GF-D8 (cell line): ENCODE measurements around the gene TARS3.
A peak's percentile ranks its signal among the peaks of the same experiment; 100 is the strongest.
"Not testable (repeated sequence)": the region's sequence is repeated elsewhere in the genome, so short reads cannot be mapped to it uniquely, and the experiment has no call there.

Source experiments
- DNase-seq: peaks from one replicate; lab custom pipeline; 2025; lab: John Stamatoyannopoulos, UW

The TARS3 gene

GRCh38 chr15:101654171-101654570, 70.1 kb downstream of the TARS3 start:
- DNase-seq: no peak

GRCh38 chr15:101652786-101653430, 71.4 kb downstream of the TARS3 start:
- no peak for DNase-seq

GRCh38 chr15:101652098-101652785, 72.0 kb downstream of the TARS3 start, which contains the start of gene TM2D3:
Gene TM2D3 (minus strand): TSS chr15:101652381. CDS start chr15:101652361, 20 bp downstream.
- DNase-seq: peak; percentile 78

- DNase-seq: no peak
Measured at GRCh38 chr15:101651554-101652097, 72.6 kb downstream of the TARS3 start.

GRCh38 chr15:101650145-101650544, 74.1 kb downstream of the TARS3 start:
- DNase-seq: no peak

GRCh38 chr15:101648356-101648755, 75.9 kb downstream of the TARS3 start:
- DNase-seq: no peak

GRCh38 chr15:101647251-101647650, 77.0 kb downstream of the TARS3 start:
- DNase-seq: no peak

- DNase-seq: no peak
Measured at GRCh38 chr15:101646672-101647071, 77.6 kb downstream of the TARS3 start.

- no peak for DNase-seq
Measured at GRCh38 chr15:101642361-101642760, 81.9 kb downstream of the TARS3 start.

- DNase-seq: peak; percentile 93
Measured at GRCh38 chr15:101641894-101642293, 82.4 kb downstream of the TARS3 start.

GRCh38 chr15:101641129-101641764, 83.0 kb downstream of the TARS3 start:
- peak; percentile 33 for DNase-seq

- no peak for DNase-seq
Measured at GRCh38 chr15:101639667-101640066, 84.6 kb downstream of the TARS3 start.

GRCh38 chr15:101637919-101638318, 86.4 kb downstream of the TARS3 start:
- DNase-seq: no peak

GRCh38 chr15:101637516-101637915, 86.8 kb downstream of the TARS3 start:
- DNase-seq: no peak

- DNase-seq: no peak
Measured at GRCh38 chr15:101637038-101637437, 87.2 kb downstream of the TARS3 start.

- no peak for DNase-seq
Measured at GRCh38 chr15:101635944-101636727, 88.1 kb downstream of the TARS3 start.

- DNase-seq: no peak
Measured at GRCh38 chr15:101633356-101633755, 90.9 kb downstream of the TARS3 start.

GRCh38 chr15:101626729-101627128, 97.5 kb downstream of the TARS3 start:
- not testable (repeated sequence) for DNase-seq

GRCh38 chr15:101625980-101626379, 98.3 kb downstream of the TARS3 start:
- no peak for DNase-seq

- peak; percentile 79 for DNase-seq
Measured at GRCh38 chr15:101625184-101625583, 99.1 kb downstream of the TARS3 start.

GRCh38 chr15:101623367-101624304, 100.6 kb downstream of the TARS3 start:
- no peak for DNase-seq
